HPDE6-E6E7 (cell line): ENCODE data around the gene SH3BGRL3.
"Not testable (repeated sequence)": the region's sequence is repeated elsewhere in the genome, so short reads cannot be mapped to it uniquely, and the experiment has no call there.

Source experiments
- DNase-seq: peaks from one replicate; pipeline ENCODE4 v3.0.0; 2011; ENCODE audit warnings: missing footprints; ENCODE audit errors: extremely low spot score

SH3BGRL3 gene

DNA sequence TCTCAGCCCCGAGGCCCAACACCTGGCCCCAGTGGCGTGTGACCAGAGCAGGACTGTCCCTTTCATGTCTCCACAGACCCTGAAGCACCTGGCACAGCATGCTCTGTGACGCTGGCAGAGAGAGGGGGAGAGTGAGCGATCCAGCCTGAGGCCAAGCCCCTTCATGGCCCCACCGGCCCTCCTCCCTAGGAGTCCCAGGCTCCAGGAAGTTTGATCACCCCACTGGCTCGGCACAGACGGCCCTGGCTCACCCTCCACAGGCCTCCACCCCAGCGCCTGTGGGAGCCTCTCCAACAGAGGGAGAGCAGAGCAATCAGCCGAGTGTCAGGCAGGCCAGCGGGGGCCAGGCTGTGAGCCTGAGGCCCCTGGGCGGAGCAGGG, 11.0 kb downstream of the SH3BGRL3 start:
- no peak for DNase-seq

DNA sequence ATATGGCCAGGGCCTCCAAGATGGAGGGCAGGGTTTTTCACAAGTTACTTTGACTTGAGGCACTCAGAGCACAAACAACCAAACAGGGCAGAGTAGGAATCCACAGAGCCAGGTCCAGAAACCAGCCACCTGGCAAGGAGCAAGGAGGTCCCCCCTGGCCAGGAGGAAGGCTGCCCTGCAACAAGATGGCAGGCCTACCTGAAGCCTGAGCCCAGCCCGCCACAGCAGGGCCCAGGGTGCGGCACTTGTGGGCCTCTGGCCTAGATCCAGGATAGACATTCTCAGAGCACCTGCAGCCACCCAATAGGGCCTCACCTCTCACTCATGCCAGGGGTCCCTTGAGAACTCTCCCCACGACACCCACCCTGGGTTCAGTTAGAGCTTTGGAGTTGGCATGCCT, 11.5 kb downstream of the SH3BGRL3 start:
- no peak for DNase-seq

DNA sequence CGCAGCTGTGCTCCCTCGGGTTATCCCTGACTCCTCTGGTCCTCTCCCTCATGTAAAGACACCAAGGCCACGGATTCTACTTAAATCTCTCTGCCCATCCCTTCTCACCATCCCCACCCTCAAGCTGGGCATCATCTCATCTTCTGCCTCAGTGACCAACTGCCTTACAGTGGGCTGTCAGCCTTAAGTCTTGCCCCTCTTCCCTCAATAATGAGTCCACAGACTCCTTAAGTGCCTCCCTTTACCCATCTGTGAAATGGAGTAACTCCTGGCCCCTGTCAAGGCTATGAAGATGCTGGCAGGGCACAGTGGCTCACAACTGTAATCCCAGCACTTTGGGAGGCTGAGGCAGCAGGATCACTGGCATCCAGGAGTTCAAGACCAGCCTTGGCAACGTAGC, 12.1 kb downstream of the SH3BGRL3 start:
- DNase-seq, result no peak

GRCh38 chr1:26292735-26293134, 12.8 kb downstream of the SH3BGRL3 start:
- DNase-seq, result not testable (repeated sequence)

DNA sequence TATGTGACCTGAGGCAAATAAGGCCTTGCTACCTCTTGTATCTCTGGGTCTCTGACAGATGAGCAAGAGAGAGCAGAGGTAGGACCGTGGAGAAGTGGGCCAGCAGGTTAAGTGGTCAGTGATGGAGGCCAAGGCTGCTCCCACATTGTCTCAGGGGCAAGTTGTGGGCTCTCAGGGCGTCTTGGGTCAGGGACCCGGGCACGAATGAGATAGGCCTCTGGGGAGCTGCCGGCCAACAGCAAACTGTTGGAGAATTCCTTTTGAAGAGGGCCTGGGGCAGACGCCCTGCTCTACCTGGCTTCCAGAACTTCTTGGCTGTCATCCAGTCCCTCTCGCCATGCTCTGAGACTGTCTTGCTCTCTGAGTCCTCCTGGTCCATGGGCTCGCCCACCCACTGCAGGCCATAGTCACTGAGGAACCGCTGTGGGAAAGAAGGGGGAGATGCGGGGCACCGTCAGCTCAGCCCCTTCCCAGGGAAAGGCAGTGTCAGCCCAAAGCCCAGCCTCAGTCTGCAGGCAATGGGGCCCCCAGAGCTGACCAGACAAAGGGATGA, 14.1 kb downstream of the SH3BGRL3 start:
- no peak for DNase-seq

DNA sequence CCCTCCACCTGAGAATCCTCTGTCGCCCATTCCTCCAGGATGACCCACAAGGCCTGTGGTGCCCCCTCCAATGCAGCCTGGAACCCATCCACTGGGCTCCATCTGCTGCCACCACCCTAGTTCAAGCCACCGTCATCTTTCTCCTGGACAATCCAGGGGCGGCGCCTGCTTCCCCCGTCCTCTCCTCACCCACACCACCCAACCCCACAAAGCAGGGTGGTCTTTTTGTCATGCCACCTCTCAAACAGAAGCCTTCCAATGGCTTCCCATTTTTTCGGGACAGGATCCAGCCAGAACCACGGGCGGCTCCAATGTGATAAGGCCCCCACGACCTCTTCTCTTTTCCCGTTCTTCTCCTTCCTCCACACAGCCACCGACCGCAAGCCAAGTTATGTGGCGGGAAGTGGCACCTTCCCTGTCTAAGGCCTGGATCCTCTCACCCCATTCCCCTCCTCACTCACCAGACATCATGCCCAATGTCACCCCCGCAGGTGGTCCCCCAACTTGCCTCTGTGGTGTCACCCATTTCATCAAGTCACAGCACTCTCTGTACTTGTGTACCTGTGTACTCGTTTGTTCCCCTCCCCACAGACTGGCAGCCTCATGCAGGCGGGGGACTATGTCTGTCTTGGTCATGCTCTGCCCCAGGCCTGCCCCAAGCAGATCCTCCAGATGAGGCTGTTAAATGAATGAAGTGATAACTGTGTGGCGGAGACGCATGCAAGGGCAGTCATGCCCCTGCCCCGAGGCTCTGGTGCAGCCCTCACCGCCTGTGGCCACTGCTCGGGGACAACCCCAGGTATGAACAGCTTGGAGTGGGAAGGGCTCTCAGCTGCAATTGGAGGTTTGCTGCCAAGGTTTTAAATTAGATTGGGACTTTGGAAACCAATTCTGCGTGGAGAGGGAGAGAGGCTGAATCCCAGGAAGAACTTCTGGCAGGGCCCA, 15.6 kb downstream of the SH3BGRL3 start:
- DNase-seq, result no peak

GRCh38 chr1:26296340-26297056, 16.6 kb downstream of the SH3BGRL3 start:
- no peak for DNase-seq

DNA sequence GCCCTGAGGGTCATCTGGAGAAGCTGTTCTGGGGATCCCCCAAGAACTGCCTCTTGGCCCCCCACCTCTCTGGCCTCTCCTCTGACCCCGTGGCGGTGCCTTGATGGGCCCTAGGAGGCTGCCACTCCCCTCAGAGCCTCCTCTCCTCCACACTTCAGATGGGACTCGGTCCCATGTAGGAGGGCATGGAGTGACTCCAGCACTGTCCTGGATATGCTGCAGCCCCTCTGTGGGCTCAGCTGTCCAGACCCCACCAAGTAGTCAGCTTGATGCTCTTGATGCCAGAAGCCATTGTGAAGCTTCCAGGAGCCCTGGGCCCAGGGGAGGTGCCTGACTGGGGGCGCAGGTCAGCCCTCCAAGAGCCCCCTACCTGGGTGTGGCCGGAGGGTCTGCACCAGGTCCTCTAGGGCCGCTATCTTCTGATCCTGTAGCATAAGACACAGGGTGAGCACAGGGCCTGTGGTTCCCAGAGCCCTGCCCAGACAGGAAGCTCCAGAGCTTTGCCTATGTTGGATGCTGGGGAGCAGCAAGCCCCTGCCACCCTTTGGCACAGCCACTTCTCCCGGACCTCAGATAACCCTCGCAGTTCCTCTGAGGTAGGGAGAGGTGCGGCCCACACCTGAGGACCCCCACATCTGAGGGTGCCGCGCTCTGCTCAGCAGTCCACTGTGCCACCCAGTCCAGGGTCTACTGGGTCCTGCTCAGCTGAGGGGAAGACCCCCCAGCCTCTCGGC, 17.3 kb downstream of the SH3BGRL3 start:
- DNase-seq, result no peak

GRCh38 chr1:26297791-26298124, 17.9 kb downstream of the SH3BGRL3 start:
- no peak for DNase-seq

DNA sequence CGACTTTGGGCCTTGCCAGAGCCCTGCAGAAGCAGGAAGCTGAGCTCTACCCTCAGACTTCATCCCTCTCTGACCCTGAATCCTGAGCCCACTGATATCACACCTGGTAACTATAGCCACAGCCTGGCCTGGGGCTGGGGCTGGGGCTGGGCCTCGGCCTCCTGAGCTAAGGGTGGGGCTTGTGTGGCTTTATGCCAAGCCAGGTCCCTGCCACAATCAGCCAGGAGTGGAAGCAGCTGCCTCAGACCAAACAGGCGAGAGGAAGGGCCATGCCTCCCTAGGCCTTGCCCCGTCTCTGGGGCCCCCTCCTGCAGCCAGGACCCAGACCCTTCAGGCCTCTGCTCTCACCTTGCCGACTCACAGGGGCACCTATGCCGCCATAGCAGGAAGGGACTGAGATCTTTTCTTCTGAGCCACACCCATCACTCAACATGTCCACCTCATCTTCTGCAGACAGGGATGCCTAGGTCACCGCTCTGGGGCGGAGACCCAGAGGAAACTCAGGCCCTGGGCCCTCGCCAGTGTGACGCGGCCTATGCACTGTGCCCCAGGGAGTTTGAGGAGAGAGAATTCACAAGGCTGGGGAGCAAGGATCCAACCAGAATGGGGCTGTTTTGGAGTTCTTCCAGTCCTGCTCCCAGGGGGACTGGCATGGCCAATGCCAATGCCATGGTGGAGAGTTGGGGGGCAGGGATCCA, 20.8 kb downstream of the SH3BGRL3 start:
- no peak for DNase-seq

GRCh38 chr1:26302733-26303405, 23.0 kb downstream of the SH3BGRL3 start:
- DNase-seq, result no peak

- no peak for DNase-seq
Observed at GRCh38 chr1:26305667-26306289, 25.9 kb downstream of the SH3BGRL3 start.

- DNase-seq, result peak; percentile 99
Observed at GRCh38 chr1:26306290-26307229, 26.7 kb downstream of the SH3BGRL3 start, which contains the start of gene UBXN11. Gene UBXN11 (minus strand): TSS chr1:26306636. CDS start chr1:26302883, 3,753 bp downstream.

- no peak for DNase-seq
Observed at GRCh38 chr1:26307363-26307781, 27.5 kb downstream of the SH3BGRL3 start.

DNA sequence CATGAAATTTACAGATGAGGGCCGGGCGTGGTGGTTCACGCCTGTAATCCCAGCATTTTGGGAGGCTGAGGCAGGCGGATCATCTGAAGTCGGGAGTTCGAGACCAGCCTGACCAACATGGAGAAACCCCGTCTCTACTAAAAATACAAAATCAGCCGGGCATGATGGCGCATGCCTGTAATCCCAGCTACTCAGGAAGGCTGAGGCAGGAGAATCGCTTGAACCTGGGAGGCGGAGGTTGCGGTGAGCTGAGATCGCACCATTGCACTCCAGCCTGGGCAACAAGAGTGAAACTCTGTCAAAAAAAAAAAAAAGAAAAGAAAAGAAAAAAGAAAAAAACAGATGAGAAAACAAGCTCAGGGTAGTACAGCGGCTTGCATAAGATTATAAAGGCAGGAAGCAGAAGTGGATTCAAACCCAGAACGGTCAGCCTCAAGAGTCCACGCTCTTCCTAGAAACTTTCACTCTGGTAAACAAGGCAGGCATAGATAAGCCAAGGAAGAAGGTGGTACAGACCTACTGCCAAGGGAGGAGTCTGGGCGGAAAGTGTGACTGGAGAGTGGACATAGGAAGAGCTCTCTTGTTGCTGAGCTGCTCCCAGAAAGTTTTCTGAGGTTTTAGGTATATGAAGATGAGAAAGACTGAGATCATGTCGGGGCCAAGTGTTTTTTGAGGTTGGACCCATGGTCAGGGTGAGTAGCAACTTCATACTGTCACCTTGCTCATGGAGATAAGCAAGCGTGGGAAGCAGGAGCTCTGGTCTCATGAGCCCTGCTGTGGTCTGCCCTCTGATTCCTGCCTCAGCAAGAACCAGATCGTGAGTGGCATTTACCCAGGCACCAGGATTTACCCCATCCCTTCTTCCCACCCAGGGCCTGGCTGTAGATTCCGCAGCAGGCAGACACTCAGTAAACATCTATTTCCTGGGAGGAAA, 28.3 kb downstream of the SH3BGRL3 start:
- DNase-seq, result not testable (repeated sequence)

GRCh38 chr1:26314501-26314900, 34.6 kb downstream of the SH3BGRL3 start:
- no peak for DNase-seq

GRCh38 chr1:26315874-26316850, 36.3 kb downstream of the SH3BGRL3 start:
- no peak for DNase-seq
